ENCODE data around the gene PRSS57. TPM values are rescaled to one million over a fixed set of nuclear protein-coding genes. Genes with fewer than 3 reads are reported as not detected.
A peak's percentile ranks its signal among the peaks of the same experiment; 100 is the strongest.
"Not testable (repeated sequence)": the region's sequence is repeated elsewhere in the genome, so short reads cannot be mapped to it uniquely, and the experiment has no call there.

PRSS57 gene
- total RNA-seq, 6 experiments from 2014 or later = 0.20 TPM; not detected in 5

DNA sequence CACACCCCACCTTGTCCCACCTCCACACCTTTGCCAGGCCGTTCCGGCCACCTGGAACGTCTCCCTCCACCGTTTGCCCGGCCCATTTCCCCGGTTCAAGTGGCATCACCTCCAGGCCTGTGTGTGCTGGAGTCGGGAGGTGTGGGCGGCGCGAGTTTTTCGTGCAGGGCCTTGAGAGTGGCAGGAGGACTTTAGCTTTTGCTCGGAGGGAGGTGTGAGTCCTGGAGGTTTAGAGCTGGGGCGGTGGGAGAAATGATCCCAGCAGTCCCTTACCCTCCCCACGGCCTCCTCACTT, 9.1 kb upstream of the PRSS57 start:
- no peak overlapping the region for H3K27ac ChIP-seq
- 29% methylated on average over 7 of the region's 14 CpGs for WGBS (ENCODE audit: insufficient coverage, low coverage, low lambda C conversion rate, missing lambda C conversion rate)
- no peaks in the 10 kb centered on the region for H3K27me3 ChIP-seq
- H3K9me3 ChIP-seq = no peaks in the 10 kb centered on the region
- TF ChIP-seq, protein P1, sequence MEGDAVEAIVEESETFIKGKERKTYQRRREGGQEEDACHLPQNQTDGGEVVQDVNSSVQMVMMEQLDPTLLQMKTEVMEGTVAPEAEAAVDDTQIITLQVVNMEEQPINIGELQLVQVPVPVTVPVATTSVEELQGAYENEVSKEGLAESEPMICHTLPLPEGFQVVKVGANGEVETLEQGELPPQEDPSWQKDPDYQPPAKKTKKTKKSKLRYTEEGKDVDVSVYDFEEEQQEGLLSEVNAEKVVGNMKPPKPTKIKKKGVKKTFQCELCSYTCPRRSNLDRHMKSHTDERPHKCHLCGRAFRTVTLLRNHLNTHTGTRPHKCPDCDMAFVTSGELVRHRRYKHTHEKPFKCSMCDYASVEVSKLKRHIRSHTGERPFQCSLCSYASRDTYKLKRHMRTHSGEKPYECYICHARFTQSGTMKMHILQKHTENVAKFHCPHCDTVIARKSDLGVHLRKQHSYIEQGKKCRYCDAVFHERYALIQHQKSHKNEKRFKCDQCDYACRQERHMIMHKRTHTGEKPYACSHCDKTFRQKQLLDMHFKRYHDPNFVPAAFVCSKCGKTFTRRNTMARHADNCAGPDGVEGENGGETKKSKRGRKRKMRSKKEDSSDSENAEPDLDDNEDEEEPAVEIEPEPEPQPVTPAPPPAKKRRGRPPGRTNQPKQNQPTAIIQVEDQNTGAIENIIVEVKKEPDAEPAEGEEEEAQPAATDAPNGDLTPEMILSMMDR (IDR thresholded peaks at IDR 0.05) = no peak
- no peak for TF ChIP-seq POLR2A (IDR thresholded peaks at IDR 0.05)
- H3K36me3 ChIP-seq = no peaks in the 10 kb centered on the region
- no peak for DNase-seq
- intact Hi-C loops (cut with DNase I) = no loop called here
- no peak for ATAC-seq
- no peak overlapping the region for H3K4me3 ChIP-seq
- H3K4me1 ChIP-seq = no peaks in the 10 kb centered on the region

DNA sequence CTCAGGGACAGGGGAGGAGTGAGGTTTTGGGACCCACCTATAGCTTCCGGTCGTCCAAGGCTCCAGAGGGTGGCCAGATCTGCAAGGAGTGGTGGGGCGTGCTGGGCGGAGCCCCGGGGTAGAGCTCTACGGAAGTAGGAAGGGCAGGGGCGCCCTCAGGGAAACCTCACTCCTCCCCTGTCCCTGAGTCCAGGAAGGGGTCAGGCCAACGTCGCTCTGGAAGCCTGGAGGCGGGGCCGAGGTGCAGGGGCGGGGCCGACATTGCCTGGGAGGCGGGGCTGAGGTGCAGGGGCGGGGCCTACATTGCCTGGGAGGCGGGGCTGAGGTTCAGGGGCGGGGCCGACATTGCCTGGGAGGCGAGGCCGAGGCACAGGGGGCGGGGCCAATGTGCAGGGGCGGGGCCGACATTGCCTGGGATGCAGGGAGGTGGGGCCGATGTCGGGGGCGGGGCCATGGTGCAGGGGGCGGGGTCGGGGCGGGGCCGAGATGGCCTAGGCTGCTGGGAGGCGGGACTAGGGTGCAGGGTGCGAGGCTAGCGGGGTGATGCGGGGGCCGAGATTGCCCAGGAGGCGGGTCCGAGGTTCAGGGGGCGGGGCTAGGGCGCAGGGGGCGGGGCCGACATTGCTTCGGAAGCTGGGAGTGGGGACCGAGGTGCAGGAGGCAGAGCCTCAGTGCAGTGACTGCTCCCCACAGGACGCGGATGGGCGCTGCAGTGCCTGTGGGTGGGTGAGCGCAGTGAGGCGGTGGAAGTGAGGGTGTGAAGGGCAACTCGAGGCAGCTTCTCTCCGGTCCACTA, 8.6 kb upstream of the PRSS57 start:
- Histone ChIP-seq H3K4me3 (no peak overlapping the region), H3K36me3 (no peaks in the 10 kb centered on the region), H3K27me3 (no peaks in the 10 kb centered on the region), H3K9me3 (no peaks in the 10 kb centered on the region), H3K4me1 (no peaks in the 10 kb centered on the region), H3K27ac (no peak overlapping the region)
- peak; percentile 82 to 88 (median 86) for ATAC-seq
- peak; percentile 41 for TF ChIP-seq POLR2A (IDR thresholded peaks at IDR 0.05)
- TF ChIP-seq, protein P1 (IDR thresholded peaks at IDR 0.05) = no peak
- WGBS (ENCODE audit: insufficient coverage, low coverage, low lambda C conversion rate, missing lambda C conversion rate) = 4% methylated on average over 21 of the region's 50 CpGs
- intact Hi-C loops (cut with DNase I) = no loop called here
- peak; percentile 77 to 88 (median 87) for DNase-seq

- no peak for DNase-seq
- ATAC-seq = no peak
- no peaks in the 10 kb centered on the region for H3K27me3 ChIP-seq
- intact Hi-C loops (cut with DNase I) = no loop called here
- no peaks in the 10 kb centered on the region for H3K9me3 ChIP-seq
- H3K4me3 ChIP-seq = no peak overlapping the region
- H3K4me1 ChIP-seq = no peaks in the 10 kb centered on the region
- H3K36me3 ChIP-seq = no peaks in the 10 kb centered on the region
- 9% methylated on average over 3 of the region's 4 CpGs for WGBS (ENCODE audit: insufficient coverage, low coverage, low lambda C conversion rate, missing lambda C conversion rate)
- TF ChIP-seq, protein P1 (IDR thresholded peaks at IDR 0.05) = no peak
- H3K27ac ChIP-seq = no peak overlapping the region
Observed at GRCh38 chr19:703329-703650, 8.0 kb upstream of the PRSS57 start.

- ATAC-seq; H3K27me3 ChIP-seq; H3K36me3 ChIP-seq; H3K9me3 ChIP-seq; H3K4me1 ChIP-seq; intact Hi-C loops (cut with DNase I); H3K4me3 ChIP-seq; H3K27ac ChIP-seq; DNase-seq: not testable (repeated sequence)
- 69% methylated on average over 4 of the region's 6 CpGs for WGBS (ENCODE audit: insufficient coverage, low coverage, low lambda C conversion rate, missing lambda C conversion rate)
Observed at GRCh38 chr19:702847-703246, 7.6 kb upstream of the PRSS57 start.

- H3K36me3 ChIP-seq; H3K4me3 ChIP-seq; DNase-seq; H3K9me3 ChIP-seq; intact Hi-C loops (cut with DNase I); H3K27me3 ChIP-seq; ATAC-seq; H3K27ac ChIP-seq; H3K4me1 ChIP-seq: not testable (repeated sequence)
- 56% methylated on average over 12 of the region's 14 CpGs for WGBS (ENCODE audit: insufficient coverage, low coverage, low lambda C conversion rate, missing lambda C conversion rate)
Observed at GRCh38 chr19:699885-700284, 4.6 kb upstream of the PRSS57 start.

- intact Hi-C loops (cut with DNase I); H3K27me3 ChIP-seq; ATAC-seq; H3K36me3 ChIP-seq; H3K4me1 ChIP-seq; H3K9me3 ChIP-seq; H3K27ac ChIP-seq; H3K4me3 ChIP-seq; DNase-seq: not testable (repeated sequence)
- WGBS (ENCODE audit: insufficient coverage, low coverage, low lambda C conversion rate, missing lambda C conversion rate) = 83% methylated on average over 8 of the region's 15 CpGs
Observed at GRCh38 chr19:698529-698928, 3.3 kb upstream of the PRSS57 start.
